HepG2 (cell line): ENCODE data around the gene NOTUM. TPM values are rescaled to one million over a fixed set of nuclear protein-coding genes. Genes with fewer than 3 reads are reported as not detected.
A peak's percentile ranks its signal among the peaks of the same experiment; 100 is the strongest.

Experiments used
- DR1 ChIP-seq: sonication (generic); formaldehyde crosslinking; IDR thresholded peaks from 2 replicates; pipeline ENCODE4 v1.8.0; 2021; ENCODE audit warnings: mild to moderate bottlenecking, missing genetic modification reagents, inconsistent platforms
- MIER3 ChIP-seq: IDR thresholded peaks from 2 replicates; pipeline ENCODE4 v1.6.1; 2016; ENCODE audit warnings: missing compliant biosample characterization, borderline replicate concordance
- NFKB2 ChIP-seq: sonication (generic); formaldehyde crosslinking; IDR thresholded peaks from 2 replicates; pipeline ENCODE4 v1.4.0; 2020; ENCODE audit warnings: missing genetic modification reagents, borderline replicate concordance
- NFRKB ChIP-seq: fragments of 450-650 bp; IDR thresholded peaks from 2 replicates; pipeline ENCODE4 v1.6.1; 2017
- PAWR ChIP-seq: sonication (generic); formaldehyde crosslinking; IDR thresholded peaks from 2 replicates; pipeline ENCODE4 v1.4.0; 2020; ENCODE audit warnings: missing genetic modification reagents, mild to moderate bottlenecking, borderline replicate concordance
- PHF5A ChIP-seq: IDR thresholded peaks from one replicate; pipeline ENCODE4 v1.6.1; 2018; ENCODE audit warnings: low read depth, missing genetic modification reagents; ENCODE audit not compliant: unreplicated experiment
- POLR2AphosphoS2 ChIP-seq: IDR thresholded peaks from 2 replicates; pipeline ENCODE4 v1.6.1; 2011; ENCODE audit warnings: low read depth, low read length, improper control_type of control experiment
- RBFOX2 ChIP-seq: fragments of 200-400 bp; formaldehyde crosslinking; IDR thresholded peaks from 2 replicates; pipeline ENCODE4 v1.6.1; 2017; ENCODE audit warnings: low read depth, mild to moderate bottlenecking, low read length
- RCOR2 ChIP-seq: IDR thresholded peaks from 2 replicates; pipeline ENCODE4 v1.6.1; 2016; ENCODE audit warnings: missing biosample characterization, missing genetic modification reagents
- SMARCE1 ChIP-seq: fragments of 450-650 bp; IDR thresholded peaks from 2 replicates; pipeline ENCODE4 v1.6.1; 2017; ENCODE audit warnings: borderline replicate concordance
- STAG1 ChIP-seq: sonication (generic); formaldehyde crosslinking; IDR thresholded peaks from 2 replicates; pipeline ENCODE4 v1.4.0; 2020; ENCODE audit warnings: missing genetic modification reagents
- TARDBP ChIP-seq: sonication (generic); formaldehyde crosslinking; IDR thresholded peaks from 2 replicates; pipeline ENCODE4 v1.8.0; 2022; ENCODE audit warnings: mild to moderate bottlenecking, missing genetic modification reagents
- TCF7L2 ChIP-seq: IDR thresholded peaks from 2 replicates; pipeline ENCODE4 v1.6.1; 2011; ENCODE audit warnings: mild to moderate bottlenecking, low read depth, low read length, moderate library complexity
- ZC3H13 ChIP-seq: sonication (generic); formaldehyde crosslinking; IDR thresholded peaks from 2 replicates; pipeline ENCODE4 v1.8.1; 2023; ENCODE audit warnings: mild to moderate bottlenecking, missing genetic modification reagents, moderate library complexity
- ZNF292 ChIP-seq: sonication (generic); formaldehyde crosslinking; IDR thresholded peaks from 2 replicates; pipeline ENCODE4 v1.8.1; 2022; ENCODE audit warnings: mild to moderate bottlenecking, low read depth, missing genetic modification reagents, borderline replicate concordance
- ZNF605 ChIP-seq: sonication (generic); formaldehyde crosslinking; IDR thresholded peaks from 2 replicates; pipeline ENCODE4 v1.8.0; 2022; ENCODE audit warnings: mild to moderate bottlenecking, missing genetic modification reagents
- ZNF75D ChIP-seq: sonication (generic); formaldehyde crosslinking; IDR thresholded peaks from 2 replicates; pipeline ENCODE4 v1.8.1; 2023; ENCODE audit warnings: missing genetic modification reagents, mild to moderate bottlenecking, borderline replicate concordance
- ZNF780A ChIP-seq: sonication (generic); formaldehyde crosslinking; IDR thresholded peaks from 2 replicates; pipeline ENCODE4 v1.8.0; 2022; ENCODE audit warnings: mild to moderate bottlenecking, missing genetic modification reagents, moderate library complexity
- polyA plus RNA-seq, 8 experiments: library from polyadenylated mRNA; depleted of rRNA in 3 of 8; stranded (reverse) in 7 of 8; unstranded in 1 of 8; fragments of >200 nt; fragmentation: Illumina TruSeq in 4 of 8; extraction: Trizol in 4 of 8; gene quantifications; 2 replicates each; pipeline versions ENCODE4 v1.2.1 to v1.2.3, GENCODE V29; 2011 to 2016; ENCODE audit warnings: low read depth in 4 of 8, missing spikeins in 1 of 8, mixed read lengths in 1 of 8; ENCODE audit not compliant: insufficient read depth in 1 of 8
- total RNA-seq, 5 experiments: library from RNA; depleted of rRNA; stranded (reverse); fragments of >200 nt; fragmentation: Illumina TruSeq; extraction: Trizol; gene quantifications; 2 replicates each; pipeline ENCODE4 v1.2.3, GENCODE V29; 2016; ENCODE audit warnings: low read depth in 1 of 5
- TF ChIP-seq, protein P1 (sequence below): sonication (generic); formaldehyde crosslinking; IDR thresholded peaks from 2 replicates; pipeline ENCODE4 v1.5.1; 2020; ENCODE audit warnings: missing genetic modification reagents, mild to moderate bottlenecking, borderline replicate concordance
- TF ChIP-seq, protein P2 (sequence below): sonication (generic); formaldehyde crosslinking; IDR thresholded peaks from 2 replicates; pipeline ENCODE4 v1.4.0; 2020; ENCODE audit warnings: mild to moderate bottlenecking, low read depth, missing genetic modification reagents
- TF ChIP-seq, protein P3 (sequence below): sonication (generic); formaldehyde crosslinking; IDR thresholded peaks from 2 replicates; pipeline ENCODE4 v1.5.0; 2020; ENCODE audit warnings: mild to moderate bottlenecking, missing genetic modification reagents
- TF ChIP-seq, protein P4 (sequence below): sonication (generic); formaldehyde crosslinking; IDR thresholded peaks from 2 replicates; pipeline ENCODE4 v1.4.0; 2020; ENCODE audit warnings: missing genetic modification reagents, low read depth, mild to moderate bottlenecking, borderline replicate concordance
- TF ChIP-seq, protein P5 (sequence below): sonication (generic); formaldehyde crosslinking; IDR thresholded peaks from 2 replicates; pipeline ENCODE4 v1.4.0; 2020; ENCODE audit warnings: missing genetic modification reagents

Gene NOTUM
- total and polyA plus RNA-seq, 2 of the 13 experiments (the other 11 are each of a cell fraction or from before 2014, with no cell fraction given) = 150 to 160 TPM

DNA sequence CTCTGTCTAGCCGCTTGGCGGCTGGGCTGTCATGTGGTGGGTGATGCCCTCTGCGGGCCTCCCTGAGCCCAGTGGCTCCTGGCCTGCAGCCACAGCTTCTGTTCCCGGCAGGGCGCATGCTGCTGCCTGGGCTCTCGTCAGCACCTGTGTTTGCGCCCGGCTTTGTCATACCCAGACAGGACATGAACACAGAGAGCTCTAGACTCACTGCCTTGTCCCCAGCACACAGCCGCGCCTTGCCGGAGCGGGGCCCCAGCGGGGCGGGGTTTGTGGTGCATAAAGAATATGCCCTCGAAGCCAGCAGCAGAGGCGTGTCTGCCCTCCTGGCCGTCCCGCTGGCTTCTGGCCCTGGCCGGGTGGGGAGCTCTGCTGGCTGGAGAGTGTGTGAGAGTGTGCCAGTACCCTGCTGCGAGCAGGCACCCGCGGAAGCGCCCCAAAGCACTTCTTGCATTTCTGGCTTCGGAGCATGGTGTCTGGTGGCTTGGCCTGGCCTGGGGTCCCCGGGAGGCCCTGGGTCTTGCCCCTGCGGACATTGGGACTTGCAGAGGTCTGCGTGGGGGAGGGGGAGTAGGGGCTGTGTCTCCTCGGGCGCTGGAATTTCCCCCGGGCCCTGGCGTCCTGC, 30.8 kb upstream of the NOTUM start (continued):
- TF ChIP-seq, protein P1, sequence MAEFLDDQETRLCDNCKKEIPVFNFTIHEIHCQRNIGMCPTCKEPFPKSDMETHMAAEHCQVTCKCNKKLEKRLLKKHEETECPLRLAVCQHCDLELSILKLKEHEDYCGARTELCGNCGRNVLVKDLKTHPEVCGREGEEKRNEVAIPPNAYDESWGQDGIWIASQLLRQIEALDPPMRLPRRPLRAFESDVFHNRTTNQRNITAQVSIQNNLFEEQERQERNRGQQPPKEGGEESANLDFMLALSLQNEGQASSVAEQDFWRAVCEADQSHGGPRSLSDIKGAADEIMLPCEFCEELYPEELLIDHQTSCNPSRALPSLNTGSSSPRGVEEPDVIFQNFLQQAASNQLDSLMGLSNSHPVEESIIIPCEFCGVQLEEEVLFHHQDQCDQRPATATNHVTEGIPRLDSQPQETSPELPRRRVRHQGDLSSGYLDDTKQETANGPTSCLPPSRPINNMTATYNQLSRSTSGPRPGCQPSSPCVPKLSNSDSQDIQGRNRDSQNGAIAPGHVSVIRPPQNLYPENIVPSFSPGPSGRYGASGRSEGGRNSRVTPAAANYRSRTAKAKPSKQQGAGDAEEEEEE = no peak
- TF ChIP-seq POLR2AphosphoS2 (no peak; the same call in 1 of the 2 replicates), ZC3H13 (CRISPR knock-in tag) (no peak; the same call in 1 of the 2 replicates), ZNF780A (no peak; the same call in none of the 2 replicates), ZNF605 (CRISPR knock-in tag) (no peak; the same call in 1 of the 2 replicates), RBFOX2 (peak; percentile 98), STAG1 (peak; percentile 61), PAWR (CRISPR knock-in tag) (no peak), DR1 (CRISPR knock-in tag) (peak; percentile 96), NFRKB (no peak), RCOR2 (CRISPR knock-in tag) (peak; percentile 87), MIER3 (peak; percentile 98), ZNF75D (CRISPR knock-in tag) (peak; percentile 11; the same call in 1 of the 2 replicates), SMARCE1 (no peak), PHF5A (CRISPR knock-in tag) (peak; percentile 53), ZNF292 (peak; percentile 63), TCF7L2 (no peak), NFKB2 (CRISPR knock-in tag) (peak; percentile 96), TARDBP (CRISPR knock-in tag) (peak; percentile 84)
- TF ChIP-seq, protein P2, sequence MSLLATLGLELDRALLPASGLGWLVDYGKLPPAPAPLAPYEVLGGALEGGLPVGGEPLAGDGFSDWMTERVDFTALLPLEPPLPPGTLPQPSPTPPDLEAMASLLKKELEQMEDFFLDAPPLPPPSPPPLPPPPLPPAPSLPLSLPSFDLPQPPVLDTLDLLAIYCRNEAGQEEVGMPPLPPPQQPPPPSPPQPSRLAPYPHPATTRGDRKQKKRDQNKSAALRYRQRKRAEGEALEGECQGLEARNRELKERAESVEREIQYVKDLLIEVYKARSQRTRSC (CRISPR knock-in tag) = no peak; the same call in 1 of the 2 replicates
- TF ChIP-seq, protein P3, sequence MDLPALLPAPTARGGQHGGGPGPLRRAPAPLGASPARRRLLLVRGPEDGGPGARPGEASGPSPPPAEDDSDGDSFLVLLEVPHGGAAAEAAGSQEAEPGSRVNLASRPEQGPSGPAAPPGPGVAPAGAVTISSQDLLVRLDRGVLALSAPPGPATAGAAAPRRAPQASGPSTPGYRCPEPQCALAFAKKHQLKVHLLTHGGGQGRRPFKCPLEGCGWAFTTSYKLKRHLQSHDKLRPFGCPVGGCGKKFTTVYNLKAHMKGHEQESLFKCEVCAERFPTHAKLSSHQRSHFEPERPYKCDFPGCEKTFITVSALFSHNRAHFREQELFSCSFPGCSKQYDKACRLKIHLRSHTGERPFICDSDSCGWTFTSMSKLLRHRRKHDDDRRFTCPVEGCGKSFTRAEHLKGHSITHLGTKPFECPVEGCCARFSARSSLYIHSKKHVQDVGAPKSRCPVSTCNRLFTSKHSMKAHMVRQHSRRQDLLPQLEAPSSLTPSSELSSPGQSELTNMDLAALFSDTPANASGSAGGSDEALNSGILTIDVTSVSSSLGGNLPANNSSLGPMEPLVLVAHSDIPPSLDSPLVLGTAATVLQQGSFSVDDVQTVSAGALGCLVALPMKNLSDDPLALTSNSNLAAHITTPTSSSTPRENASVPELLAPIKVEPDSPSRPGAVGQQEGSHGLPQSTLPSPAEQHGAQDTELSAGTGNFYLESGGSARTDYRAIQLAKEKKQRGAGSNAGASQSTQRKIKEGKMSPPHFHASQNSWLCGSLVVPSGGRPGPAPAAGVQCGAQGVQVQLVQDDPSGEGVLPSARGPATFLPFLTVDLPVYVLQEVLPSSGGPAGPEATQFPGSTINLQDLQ (CRISPR knock-in tag) = no peak
- TF ChIP-seq, protein P4, sequence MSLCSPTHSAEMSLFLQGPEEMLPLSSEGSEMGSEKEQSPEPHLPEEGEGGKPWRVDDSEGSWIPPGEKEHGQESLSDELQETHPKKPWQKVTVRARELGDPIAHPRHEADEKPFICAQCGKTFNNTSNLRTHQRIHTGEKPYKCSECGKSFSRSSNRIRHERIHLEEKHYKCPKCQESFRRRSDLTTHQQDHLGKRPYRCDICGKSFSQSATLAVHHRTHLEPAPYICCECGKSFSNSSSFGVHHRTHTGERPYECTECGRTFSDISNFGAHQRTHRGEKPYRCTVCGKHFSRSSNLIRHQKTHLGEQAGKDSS (CRISPR knock-in tag) = peak; percentile 88
- TF ChIP-seq, protein P5, sequence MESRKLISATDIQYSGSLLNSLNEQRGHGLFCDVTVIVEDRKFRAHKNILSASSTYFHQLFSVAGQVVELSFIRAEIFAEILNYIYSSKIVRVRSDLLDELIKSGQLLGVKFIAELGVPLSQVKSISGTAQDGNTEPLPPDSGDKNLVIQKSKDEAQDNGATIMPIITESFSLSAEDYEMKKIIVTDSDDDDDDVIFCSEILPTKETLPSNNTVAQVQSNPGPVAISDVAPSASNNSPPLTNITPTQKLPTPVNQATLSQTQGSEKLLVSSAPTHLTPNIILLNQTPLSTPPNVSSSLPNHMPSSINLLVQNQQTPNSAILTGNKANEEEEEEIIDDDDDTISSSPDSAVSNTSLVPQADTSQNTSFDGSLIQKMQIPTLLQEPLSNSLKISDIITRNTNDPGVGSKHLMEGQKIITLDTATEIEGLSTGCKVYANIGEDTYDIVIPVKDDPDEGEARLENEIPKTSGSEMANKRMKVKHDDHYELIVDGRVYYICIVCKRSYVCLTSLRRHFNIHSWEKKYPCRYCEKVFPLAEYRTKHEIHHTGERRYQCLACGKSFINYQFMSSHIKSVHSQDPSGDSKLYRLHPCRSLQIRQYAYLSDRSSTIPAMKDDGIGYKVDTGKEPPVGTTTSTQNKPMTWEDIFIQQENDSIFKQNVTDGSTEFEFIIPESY = peak; percentile 81
